AG04450 (cell line): ENCODE measurements around the gene LMTK2. TPM values are rescaled to one million over a fixed set of nuclear protein-coding genes. Genes with fewer than 3 reads are reported as not detected.

Experiments used
- CTCF ChIA-PET: fragments of 300-600, 350-600 bp; formaldehyde crosslinking; extraction: SDS; loops from one replicate; lab custom pipeline; 2022; ENCODE audit warnings: antibody characterized with exemption, inconsistent platforms; lab: Charles Lee
- POLR2A ChIA-PET: fragments of 350-600 bp; formaldehyde crosslinking; extraction: SDS; loops from one replicate; lab custom pipeline; 2021; ENCODE audit warnings: antibody characterized with exemption, inconsistent platforms; lab: Yijun Ruan, JAX
- DNase-seq: peaks from one replicate; pipeline ENCODE4 v3.0.0-alpha.2; 2011; ENCODE audit warnings: low read depth, low spot score
- H3K27ac ChIP-seq: one replicate; pipeline ENCODE4 v1.5.1; 2012; ENCODE audit warnings: low read depth, low read length, control low read depth
- H3K27me3 ChIP-seq: one replicate; pipeline ENCODE4 v1.6.0; 2012; ENCODE audit warnings: low read length; ENCODE audit not compliant: control insufficient read depth, insufficient read depth
- H3K4me3 ChIP-seq: 2 replicates; pipeline ENCODE4 v1.5.1; 2011; ENCODE audit warnings: mild to moderate bottlenecking, low read depth, low read length, control low read depth
- H3K9me3 ChIP-seq: 2 replicates; pipeline ENCODE4 v1.5.1; 2012; ENCODE audit warnings: low read length; ENCODE audit not compliant: control insufficient read depth, insufficient read depth
- CTCF ChIP-seq: IDR thresholded peaks from 2 replicates; pipeline ENCODE4 v1.5.1; 2011; ENCODE audit warnings: low read depth, low read length, control low read depth, inconsistent platforms
- polyA plus RNA-seq: library from polyadenylated mRNA; depleted of rRNA; stranded (reverse); fragments of >200 nt; gene quantifications from 2 replicates; pipeline ENCODE4 v1.2.3, GENCODE V29; 2011

Gene LMTK2
- polyA plus RNA-seq, 1 experiment, result 3.7 TPM

- ChIA-PET CTCF (interaction anchor here (2.2 to 2.5 kb wide), 2 partner anchors 66 to 80 kb away, joined by 7 to 8 read pairs; no protein-coding TSS in a partner anchor), POLR2A (no interaction called here)
- no peaks in the 10 kb centered on the region for H3K9me3 ChIP-seq
- H3K4me3 ChIP-seq, result no peak overlapping the region
- DNase-seq, result no peak
- no peaks in the 10 kb centered on the region for H3K27me3 ChIP-seq
- no peak overlapping the region for H3K27ac ChIP-seq
- TF ChIP-seq CTCF, result no peak
These were observed 18.6 kb upstream of the LMTK2 start for GRCh38 chr7:98088109-98088508.

GRCh38 chr7:98090116-98090515 is 16.5 kb upstream of the LMTK2 start:
- DNase-seq, result no peak
- POLR2A ChIA-PET, result no interaction called here
- TF ChIP-seq CTCF, result no peak
- CTCF ChIA-PET, result interaction anchor here (0.6 kb wide), 1 partner anchor 306 kb away, joined by 8 read pairs; no protein-coding TSS in a partner anchor
- no peaks in the 10 kb centered on the region for H3K9me3 ChIP-seq
- no peak overlapping the region for H3K4me3 ChIP-seq
- no peak overlapping the region for H3K27ac ChIP-seq
- H3K27me3 ChIP-seq, result no peaks in the 10 kb centered on the region

- no peak for DNase-seq
- no peaks in the 10 kb centered on the region for H3K27me3 ChIP-seq
- H3K4me3 ChIP-seq, result no peak overlapping the region
- ChIA-PET CTCF (no interaction called here), POLR2A (no interaction called here)
- H3K9me3 ChIP-seq, result no peaks in the 10 kb centered on the region
- no peak for TF ChIP-seq CTCF
- H3K27ac ChIP-seq, result no peak overlapping the region
These were observed 15.6 kb upstream of the LMTK2 start for GRCh38 chr7:98091061-98091460.

- Histone ChIP-seq H3K4me3 (no peak overlapping the region), H3K9me3 (no peaks in the 10 kb centered on the region), H3K27ac (no peak overlapping the region), H3K27me3 (no peaks in the 10 kb centered on the region)
- no peak for DNase-seq
- ChIA-PET POLR2A (no interaction called here), CTCF (no interaction called here)
- no peak for TF ChIP-seq CTCF
These were observed 15.1 kb upstream of the LMTK2 start for GRCh38 chr7:98091523-98091922.

DNA sequence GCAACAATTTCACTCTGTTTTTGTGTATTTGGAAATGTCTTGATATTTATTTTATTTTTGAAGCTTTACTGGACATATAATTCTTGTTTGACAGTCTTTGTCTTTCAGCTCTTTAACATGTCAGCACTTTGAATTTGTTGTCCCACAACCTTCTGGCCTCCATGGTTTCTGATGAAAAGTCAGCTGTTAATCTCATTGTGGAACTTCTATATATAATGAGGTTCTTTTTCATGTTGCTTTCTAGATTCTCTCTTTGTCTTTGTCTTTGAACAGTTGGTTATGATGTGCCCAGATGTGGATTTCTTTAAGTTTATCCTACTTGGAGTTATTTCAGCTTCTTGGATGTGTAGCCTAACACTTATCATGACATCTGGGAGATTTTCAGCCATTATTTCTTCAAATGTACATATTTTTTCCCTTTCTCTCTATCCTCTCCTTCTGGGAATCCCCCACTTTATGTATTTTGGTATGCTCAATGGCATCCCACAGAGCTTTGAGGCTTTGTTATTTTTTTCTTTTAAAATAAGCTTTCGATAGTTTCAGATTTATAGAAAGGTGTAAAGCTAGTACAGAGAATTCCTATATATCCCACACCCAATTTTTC is 9.5 kb upstream of the LMTK2 start:
- CTCF ChIA-PET, result interaction anchor here (0.6 to 3.1 kb wide), 5 partner anchors 9 to 71 kb away, joined by 3 to 25 read pairs (median 4); partner anchors contain the start of gene LMTK2
- no peaks in the 10 kb centered on the region for H3K27me3 ChIP-seq
- no peak for DNase-seq
- H3K27ac ChIP-seq, result no peak overlapping the region
- TF ChIP-seq CTCF, result no peak
- H3K9me3 ChIP-seq, result no peaks in the 10 kb centered on the region
- H3K4me3 ChIP-seq, result no peak overlapping the region
- POLR2A ChIA-PET, result no interaction called here
